HG03097 (cell line): ENCODE data around the gene UBE2Z.
"Not testable (repeated sequence)": the region's sequence is repeated elsewhere in the genome, so short reads cannot be mapped to it uniquely, and the experiment has no call there.

Experiments used
- ATAC-seq: cut with Tn5 transposase; IDR thresholded peaks from one replicate; pipeline ENCODE4 v1.9.1; 2021; ENCODE audit not compliant: unreplicated experiment, low FRiP score

The UBE2Z gene

GRCh38 chr17:48903401-48903800 is 4.8 kb upstream of the UBE2Z start:
- ATAC-seq = no peak

- ATAC-seq = no peak
Observed at GRCh38 chr17:48904428-48904827, 3.8 kb upstream of the UBE2Z start.

- no peak for ATAC-seq
Observed at GRCh38 chr17:48905987-48906515, 2.2 kb upstream of the UBE2Z start.

- no peak for ATAC-seq
Observed at GRCh38 chr17:48907713-48908046, 527 bp upstream of the UBE2Z start.

GRCh38 chr17:48908853-48909394 is 717 bp downstream of the UBE2Z start:
- ATAC-seq = peak; percentile 29

GRCh38 chr17:48909783-48910182 is 1.6 kb downstream of the UBE2Z start:
- ATAC-seq = no peak

- no peak for ATAC-seq
Observed at GRCh38 chr17:48910370-48910769, 2.2 kb downstream of the UBE2Z start.

GRCh38 chr17:48912476-48912875 is 4.3 kb downstream of the UBE2Z start:
- ATAC-seq = no peak

- ATAC-seq = peak; percentile 64
Observed at GRCh38 chr17:48915459-48916282, 7.5 kb downstream of the UBE2Z start.

GRCh38 chr17:48925251-48925990 is 17.2 kb downstream of the UBE2Z start:
- ATAC-seq = no peak

- no peak for ATAC-seq
Observed at GRCh38 chr17:48925991-48926342, 17.8 kb downstream of the UBE2Z start.

- ATAC-seq = no peak
Observed at GRCh38 chr17:48927978-48928745, 20.0 kb downstream of the UBE2Z start.

GRCh38 chr17:48928876-48929811 is 20.9 kb downstream of the UBE2Z start:
- ATAC-seq = no peak

- no peak for ATAC-seq
Observed at GRCh38 chr17:48929812-48930165, 21.6 kb downstream of the UBE2Z start.

- no peak for ATAC-seq
Observed at GRCh38 chr17:48930435-48930873, 22.2 kb downstream of the UBE2Z start.

- ATAC-seq = no peak
Observed at GRCh38 chr17:48933035-48933434, 24.8 kb downstream of the UBE2Z start.

GRCh38 chr17:48944515-48945260 is 36.5 kb downstream of the UBE2Z start, which contains the start of gene SNF8:
TSS of gene SNF8 (minus strand) at chr17:48944842. CDS start at chr17:48944734, 108 bp downstream.
- peak; percentile 75 for ATAC-seq

- ATAC-seq = not testable (repeated sequence)
Observed at GRCh38 chr17:48945261-48945651, 37.0 kb downstream of the UBE2Z start.

- ATAC-seq = no peak
Observed at GRCh38 chr17:48951572-48951971, 43.4 kb downstream of the UBE2Z start.
